Suprapubic skin (tissue), 4 donors: ENCODE results near the gene MVK.

Experiments
- CTCF ChIP-seq, 2 donors: fragments of 200-600 bp in 1 of 2; fragments of 450-650 bp in 1 of 2; sonication (generic) in 1 of 2; IDR thresholded peaks; one replicate each; pipeline ENCODE4 v1.5.1; 2016 to 2019; ENCODE audit warnings: antibody characterized with exemption in 2 of 2, mild to moderate bottlenecking in 1 of 2, moderate library complexity in 1 of 2
- POLR2A ChIP-seq, 2 donors: fragments of 450-650 bp; IDR thresholded peaks; one replicate each; pipeline ENCODE4 v1.6.1; 2017; ENCODE audit warnings: antibody characterized with exemption in 2 of 2, mild to moderate bottlenecking in 2 of 2, moderate library complexity in 2 of 2
- POLR2AphosphoS5 ChIP-seq, 3 donors: sonication (generic); formaldehyde crosslinking; IDR thresholded peaks; one replicate each; pipeline ENCODE4 v1.6.1; 2017; ENCODE audit warnings: antibody characterized with exemption in 3 of 3

- TF ChIP-seq CTCF (IDR thresholded peaks at IDR 0.05) (no peak), POLR2AphosphoS5 (IDR thresholded peaks at IDR 0.05) (no peak), POLR2A (IDR thresholded peaks at IDR 0.05) (no peak)
Measured at GRCh38 chr12:109615556-109616229, 42.1 kb downstream of the MVK start.
